Dedifferentiated amniotic fluid mesenchymal stem cell (primary cell): ENCODE measurements around the gene FAM185A.
"Not testable (repeated sequence)": the region's sequence is repeated elsewhere in the genome, so short reads cannot be mapped to it uniquely, and the experiment has no call there.

Source experiments
- DNase-seq: peaks from one replicate; pipeline ENCODE4 v3.0.0-alpha.2; 2016; ENCODE audit errors: extremely low spot score

The FAM185A gene

DNA sequence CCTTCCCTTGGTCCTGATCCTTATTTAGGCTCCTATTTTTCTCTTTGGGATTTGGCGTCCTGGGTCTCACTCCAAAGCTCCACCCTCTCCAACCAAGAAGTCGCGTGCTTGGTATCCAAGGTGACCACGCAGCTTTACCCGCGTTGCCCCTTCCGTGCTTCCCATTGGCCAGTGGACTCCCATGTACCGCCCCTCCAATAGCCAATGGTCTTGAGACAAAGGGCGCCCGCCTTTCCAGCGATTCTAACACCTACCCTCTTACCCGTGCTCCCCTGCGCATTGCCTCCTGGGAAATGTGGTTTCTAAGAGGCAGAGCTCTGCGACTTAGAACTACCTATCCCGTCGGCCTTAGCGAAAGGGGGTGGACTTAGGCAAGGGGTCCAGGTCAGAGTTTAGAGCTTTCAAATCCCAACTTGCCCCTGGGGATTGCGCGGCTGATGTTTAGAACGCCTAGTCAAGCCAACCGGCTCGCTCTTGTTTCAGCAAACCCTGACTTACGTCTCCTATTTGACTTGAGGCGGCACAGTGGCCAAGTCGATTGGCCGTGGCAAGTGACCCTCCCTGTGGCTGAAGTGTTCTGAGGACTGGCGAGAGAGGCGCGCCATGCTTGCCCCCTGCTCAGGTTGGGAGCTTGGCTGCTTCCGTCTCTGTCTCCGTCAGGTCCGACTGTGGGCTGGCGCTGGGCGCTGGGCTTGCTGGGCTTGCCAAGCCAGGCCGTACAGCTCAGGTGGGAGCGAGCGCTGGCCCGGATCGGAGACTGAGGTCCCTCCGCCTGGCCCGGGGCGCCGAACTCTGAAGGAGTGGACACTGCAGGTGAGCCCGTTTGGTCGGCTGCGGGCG lies at the start of gene FAM185A:
FAM185A (plus strand) TSS at position 395 of the 840 bp plus-strand sequence; CDS start at position 604, 209 bp downstream.
- DNase-seq = peak; percentile 99

DNA sequence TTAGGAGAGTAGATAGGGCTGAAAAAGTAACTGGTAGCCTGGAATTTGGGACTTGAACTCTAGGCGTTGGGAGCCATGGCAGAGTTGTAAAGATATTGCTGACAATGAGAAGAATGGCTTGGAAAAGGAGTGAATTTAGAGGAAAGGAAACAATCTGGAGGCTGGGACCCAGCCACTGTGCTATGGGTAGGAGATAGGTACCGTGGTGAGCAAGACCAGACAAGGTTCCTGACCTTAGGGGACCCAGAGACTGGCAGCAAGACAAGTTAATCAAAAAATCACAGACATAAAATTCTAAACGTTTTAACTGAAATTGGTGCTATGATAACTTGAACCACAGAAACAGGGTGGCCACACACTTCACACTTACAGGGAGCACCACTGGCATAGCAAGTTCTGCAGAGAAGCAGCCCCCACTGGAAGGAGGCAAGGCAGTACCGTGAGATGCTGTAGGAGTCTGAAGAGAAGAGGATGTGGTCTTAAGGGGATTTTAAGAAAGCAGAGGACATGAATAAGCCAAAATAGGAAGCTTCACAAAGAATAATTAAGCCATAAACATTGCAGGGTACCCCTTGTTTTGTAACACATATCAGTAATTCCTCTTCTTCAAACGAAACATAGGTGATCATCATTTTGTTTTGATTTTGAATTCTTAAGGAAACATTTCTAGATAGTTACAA lies 35.6 kb upstream of the FAM185A start:
- not testable (repeated sequence) for DNase-seq

DNA sequence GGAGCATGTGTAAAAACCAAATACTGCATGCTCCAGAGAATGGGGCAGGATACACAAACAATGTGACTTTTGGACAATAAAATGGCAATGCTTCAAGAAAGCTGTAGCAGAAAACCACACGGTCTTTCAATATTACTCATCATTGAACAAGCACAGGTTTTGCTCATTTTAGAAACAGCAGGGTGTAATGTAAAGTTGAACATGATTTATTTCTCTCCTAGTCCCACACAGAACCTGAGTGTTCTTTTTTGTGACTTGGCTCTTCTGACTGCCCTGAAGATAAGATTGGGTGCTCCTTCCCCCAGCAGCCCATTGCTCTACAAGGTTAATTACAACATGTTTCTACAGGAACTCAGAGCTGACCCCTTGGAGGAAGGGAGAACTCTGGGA lies 35.1 kb upstream of the FAM185A start:
- not testable (repeated sequence) for DNase-seq

DNA sequence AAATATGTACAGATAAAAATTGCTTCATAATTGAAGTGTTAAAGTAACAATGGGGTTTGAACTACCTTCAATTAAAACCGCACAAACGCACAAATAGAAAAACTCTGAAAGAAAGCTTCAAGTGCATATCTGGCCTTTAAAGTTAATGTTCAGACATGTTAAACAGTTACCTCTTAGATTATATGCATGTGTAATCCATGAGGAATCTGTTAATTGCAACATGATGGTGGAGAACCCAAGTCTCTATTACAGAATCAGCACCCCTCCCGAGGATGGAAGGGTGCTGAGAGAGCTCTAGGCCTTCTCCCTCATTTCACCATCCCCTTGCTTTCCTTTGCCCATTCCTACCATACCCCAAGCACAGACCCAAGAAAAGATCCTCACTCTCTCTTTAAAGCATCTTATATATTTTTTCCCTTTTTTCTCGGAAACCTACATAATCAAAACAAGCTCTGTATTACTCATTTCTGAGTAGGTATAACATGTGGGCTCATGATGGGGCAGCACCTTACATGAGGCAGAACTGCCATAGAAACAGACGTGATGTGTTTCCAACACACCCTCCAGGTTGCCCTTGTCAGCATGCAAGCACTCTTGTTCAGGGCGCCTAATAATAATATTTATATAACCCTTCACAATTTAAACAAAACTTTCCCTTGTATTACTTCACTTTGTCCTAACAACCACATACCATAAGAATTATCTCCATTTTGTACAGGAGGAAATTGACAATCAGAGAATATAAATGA lies 33.9 kb upstream of the FAM185A start:
- DNase-seq = not testable (repeated sequence)

DNA sequence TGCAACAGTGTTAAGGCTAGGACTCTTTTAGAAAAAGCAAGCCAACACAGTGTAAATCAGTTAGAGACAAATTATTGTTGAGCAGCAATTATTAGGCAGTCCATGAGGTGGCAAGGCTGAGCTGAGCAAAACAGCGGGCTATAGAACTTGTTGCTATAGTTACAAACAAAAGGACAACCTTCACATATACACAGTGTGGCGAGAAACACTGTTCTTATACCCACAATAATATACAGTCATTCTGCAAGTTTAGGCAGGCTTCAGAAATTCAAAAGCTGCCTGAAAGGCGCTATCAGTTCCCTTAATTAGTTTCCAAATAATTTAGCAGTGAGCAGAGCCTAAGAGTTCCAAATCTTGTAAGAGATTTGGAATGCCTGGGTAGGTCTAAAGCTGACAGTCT lies 33.1 kb upstream of the FAM185A start:
- DNase-seq = not testable (repeated sequence)

DNA sequence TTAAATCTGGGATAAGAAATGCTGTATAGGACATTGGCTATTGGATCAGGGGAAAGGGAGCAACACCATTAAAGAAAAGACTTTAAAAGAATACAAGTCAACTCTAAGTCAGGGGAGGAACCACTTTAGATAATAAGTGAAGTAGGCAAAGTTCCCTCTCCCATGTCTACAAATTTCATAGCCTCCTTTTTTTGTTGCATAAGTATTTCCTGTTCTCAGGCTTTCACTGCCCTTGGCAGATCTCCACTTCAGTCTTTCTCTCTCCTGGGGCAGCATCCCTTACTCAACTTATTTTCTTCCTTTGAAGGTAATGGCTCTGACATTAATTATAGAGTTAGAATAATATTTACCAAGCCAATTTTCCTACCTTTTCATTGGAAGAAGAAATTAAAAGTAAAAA lies 30.3 kb upstream of the FAM185A start:
- not testable (repeated sequence) for DNase-seq

DNA sequence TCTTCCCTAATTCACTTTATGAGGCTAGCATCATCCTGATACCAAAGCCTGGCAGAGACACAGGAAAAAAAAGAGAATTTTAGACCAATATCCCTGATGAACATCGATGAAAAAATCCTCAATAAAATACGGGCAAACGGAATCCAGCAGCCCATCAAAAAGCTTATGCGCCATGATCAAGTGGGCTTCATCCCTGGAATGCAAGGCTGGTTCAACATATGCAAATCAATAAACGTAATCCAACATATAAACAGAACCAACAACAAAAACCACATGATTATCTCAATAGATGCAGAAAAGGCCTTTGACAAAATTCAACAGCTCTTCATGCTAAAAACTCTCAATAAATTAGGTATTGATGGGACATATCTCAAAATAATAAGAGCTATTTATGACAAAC lies 22.6 kb upstream of the FAM185A start:
- DNase-seq = not testable (repeated sequence)

DNA sequence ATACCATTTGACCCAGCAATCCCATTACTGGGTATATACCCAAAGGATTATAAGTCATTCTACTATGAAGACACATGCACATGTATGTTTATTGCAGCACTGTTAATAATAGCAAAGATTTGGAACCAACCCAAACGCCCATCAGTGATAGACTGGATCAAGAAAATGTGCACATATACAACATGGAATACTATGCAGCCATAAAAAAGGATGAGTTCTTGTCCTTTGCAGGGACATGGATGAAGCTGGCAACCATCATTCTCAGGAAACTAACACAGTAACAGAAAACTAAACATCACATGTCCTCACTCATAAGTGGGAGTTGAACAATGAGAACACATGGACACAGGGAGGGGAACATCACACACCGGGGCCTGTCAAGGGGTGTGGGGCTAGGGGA lies 19.1 kb upstream of the FAM185A start:
- DNase-seq = not testable (repeated sequence)

DNA sequence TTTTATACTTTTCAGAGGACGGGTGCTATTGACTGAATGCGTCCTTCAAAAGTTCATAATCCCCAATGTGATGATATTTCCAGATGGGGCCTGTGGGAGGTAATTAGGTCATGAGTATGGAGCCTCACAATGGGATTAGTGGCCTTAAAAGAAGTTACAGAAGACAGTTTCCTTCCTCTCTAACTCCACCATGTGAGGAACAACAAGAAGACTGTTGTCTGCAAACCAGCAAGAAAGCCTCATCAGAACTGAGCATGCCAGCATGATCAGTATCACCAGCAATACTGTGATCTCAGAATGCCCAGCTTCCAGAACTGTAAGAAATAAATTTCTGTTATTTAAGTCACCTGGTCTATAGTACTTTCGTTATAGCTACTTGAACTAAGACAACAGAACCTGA lies 18.4 kb upstream of the FAM185A start:
- not testable (repeated sequence) for DNase-seq

DNA sequence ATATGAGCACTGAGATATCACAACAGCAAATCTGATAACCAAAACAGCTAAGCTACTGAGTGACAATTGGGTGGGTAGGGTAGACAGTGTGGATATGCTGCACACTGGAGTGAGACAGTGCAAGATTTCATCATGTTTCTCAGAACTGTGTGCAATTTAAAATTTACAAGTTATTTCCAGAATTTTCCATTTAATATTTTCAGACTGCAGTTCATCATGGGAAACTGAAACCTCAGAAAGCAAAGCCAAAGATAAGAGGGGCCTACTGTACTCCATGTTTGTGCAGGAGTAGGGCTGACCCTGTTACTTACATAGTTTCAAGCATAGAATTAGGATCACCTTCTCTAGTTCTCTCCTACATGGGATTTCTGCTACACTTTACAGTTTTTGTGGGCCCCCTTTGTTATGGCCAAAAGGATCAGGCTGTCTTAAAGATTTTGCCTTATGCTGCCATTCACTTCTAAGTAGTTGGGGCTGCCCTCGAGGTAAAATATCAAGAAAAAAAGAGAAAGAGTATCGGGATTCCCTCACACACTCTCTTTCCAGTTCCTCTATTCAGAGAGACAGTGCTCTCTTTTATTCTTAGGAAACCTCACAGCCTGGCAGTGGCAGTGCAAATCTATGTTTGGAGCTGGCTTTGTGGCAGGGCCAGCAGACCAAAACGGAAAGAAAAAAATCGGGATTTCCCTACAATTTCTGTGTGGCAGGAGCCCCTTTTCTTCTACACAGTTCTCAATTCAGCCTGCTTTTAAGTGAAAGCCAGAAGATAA lies 6.6 kb upstream of the FAM185A start:
- not testable (repeated sequence) for DNase-seq

DNA sequence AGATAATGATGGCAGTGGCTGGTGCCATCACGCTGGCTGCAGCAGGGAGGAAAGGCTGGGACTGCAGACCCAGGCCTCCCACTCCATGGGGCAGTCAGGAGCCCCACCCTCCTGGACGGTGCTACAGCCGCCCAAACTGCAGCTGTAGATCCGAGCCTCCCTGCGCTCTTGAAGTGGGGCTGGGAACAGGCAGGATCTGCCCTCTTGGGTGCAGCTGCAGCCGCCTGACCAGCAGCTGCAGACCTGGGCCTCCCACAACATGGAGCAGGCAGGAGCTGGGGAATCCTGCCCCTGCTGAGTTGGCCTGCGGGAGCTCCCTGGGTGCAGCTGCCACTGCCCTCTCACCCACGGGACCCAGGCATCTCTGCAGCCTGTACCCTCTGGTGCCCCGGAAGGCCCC lies 4.9 kb upstream of the FAM185A start:
- not testable (repeated sequence) for DNase-seq

DNA sequence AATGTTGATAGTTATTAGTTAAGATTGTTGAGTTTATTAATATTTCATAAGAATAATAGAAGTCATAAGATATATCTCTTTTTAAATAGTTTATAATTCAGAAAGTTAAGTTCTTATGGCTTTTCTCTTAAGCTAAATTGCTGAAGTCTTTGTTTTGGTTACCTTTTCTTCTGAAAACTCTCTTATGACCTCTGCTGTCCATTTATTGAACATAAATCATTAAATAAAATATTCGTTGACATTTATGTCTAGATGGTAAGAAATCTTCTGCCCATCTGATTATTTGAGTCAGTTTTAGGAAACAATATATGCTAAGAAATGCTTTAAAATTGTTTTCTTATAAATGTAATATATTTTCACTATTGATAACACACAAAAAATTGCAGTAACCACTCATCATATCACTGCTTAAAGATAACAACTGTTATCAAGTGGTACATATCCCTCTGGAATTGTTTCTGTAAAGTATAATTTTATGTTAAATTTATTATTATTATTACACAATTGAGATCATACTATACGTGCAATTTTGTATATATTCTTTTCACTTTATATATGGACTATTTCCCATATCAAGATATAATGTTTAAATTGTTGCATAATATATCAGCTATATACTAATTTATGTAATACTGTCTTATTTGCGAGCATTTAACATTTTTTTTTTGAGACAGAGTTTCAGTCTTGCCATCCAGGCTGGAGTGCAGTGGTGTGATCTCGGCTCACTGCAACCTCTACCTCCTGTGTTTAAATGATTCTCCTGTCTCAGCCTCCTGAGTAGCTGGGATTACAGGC lies 3.1 kb upstream of the FAM185A start:
- peak; percentile 18 for DNase-seq

DNA sequence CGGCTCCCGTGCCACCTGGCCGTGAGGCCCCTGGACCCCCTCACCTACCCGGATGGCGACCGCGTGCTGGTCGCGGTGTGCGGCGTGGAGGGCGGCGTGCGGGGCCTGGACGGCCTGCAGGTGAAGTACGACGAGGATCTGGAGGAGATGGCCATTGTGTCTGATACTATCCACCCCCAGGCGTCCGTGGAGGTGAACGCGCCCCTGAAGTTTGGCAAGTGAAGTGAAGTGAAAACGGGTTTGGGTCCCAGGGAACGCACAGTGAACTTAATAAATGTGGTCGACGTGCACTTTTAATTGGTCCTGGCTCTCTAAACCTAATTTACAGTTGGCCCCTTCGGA lies 617 bp downstream of the FAM185A start:
- DNase-seq = not testable (repeated sequence)

DNA sequence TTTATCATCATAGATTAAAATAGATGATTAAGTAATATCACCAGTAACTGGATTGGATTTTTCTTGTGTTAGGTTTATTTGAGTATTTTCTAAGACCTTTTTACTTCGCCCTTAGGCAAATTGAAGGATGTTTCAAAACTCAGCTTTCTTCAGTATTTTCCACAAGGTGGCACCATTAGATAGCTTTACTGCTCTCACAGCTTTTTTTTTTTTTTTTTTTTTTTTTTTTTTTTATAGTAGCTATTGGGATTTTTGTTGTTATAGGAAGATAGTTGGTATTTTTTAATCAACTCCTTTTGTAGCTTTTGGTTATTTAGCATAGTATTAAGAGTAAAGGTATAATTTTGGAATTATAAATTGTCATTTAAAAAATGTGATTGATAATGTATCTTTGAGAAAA lies 9.4 kb downstream of the FAM185A start:
- not testable (repeated sequence) for DNase-seq

DNA sequence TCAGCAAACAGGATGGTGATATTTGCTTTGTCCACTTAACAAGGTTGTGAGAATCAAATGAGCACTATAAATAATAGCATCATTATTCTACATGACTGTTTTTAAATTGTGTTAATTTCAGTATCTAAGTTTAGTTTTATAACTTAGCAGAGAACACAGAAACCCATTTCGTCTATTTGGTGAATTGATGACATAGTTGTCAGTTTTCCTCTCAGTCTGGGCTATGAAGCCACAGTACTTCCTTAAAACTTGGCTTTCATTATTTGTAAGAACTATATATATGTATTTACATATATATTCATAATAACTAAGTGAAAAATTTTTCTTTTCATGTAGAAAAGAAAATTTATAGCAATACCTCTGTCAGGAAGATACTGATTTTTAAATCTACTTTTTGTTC lies 11.1 kb downstream of the FAM185A start:
- DNase-seq = not testable (repeated sequence)

DNA sequence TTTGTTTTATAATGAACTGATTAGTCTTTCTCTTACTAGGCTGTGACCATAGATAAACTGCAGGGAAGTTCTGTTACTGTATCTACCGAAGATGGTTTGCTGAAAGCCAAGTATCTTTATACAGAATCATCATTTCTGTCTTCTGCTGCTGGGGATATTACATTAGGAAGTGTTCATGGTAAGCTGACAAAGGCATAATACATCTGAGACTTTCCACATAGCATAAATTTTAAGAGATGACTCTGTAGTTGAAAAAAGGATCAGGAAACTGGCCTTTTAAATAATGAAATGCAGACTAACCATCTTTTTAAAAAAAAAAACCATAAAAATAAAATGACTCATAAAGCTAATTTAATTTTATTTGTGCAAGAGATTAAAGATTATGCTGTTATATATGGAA lies 12.4 kb downstream of the FAM185A start:
- DNase-seq = not testable (repeated sequence)

DNA sequence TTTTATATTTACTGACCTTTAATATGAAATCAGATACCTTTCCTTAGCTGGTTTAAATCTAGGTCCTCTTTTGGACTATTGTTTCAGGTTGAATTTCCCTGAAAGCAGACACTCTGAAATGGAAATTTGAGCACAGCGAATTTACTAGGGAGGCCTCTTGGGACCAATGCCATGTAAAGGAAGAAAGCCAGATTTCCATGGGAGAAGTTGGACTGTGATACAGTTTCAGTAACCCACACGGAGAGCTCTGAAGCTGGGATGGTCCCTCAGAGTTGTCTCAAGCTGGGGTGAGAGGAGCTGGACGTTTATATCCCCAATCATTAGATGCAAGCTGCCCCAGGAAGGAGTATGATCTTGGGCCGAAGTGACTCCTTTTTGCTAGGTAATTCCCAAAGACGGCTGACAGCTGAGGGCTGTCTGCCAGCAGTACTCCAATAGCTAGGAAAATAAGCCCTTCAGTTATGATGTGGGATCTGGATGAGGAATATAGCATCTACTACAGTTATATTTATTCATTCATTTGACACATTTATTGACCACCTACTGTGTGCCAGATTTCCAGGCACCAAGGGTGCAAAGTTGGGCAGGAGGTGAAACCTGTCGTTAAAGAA lies 14.6 kb downstream of the FAM185A start:
- DNase-seq = not testable (repeated sequence)

DNA sequence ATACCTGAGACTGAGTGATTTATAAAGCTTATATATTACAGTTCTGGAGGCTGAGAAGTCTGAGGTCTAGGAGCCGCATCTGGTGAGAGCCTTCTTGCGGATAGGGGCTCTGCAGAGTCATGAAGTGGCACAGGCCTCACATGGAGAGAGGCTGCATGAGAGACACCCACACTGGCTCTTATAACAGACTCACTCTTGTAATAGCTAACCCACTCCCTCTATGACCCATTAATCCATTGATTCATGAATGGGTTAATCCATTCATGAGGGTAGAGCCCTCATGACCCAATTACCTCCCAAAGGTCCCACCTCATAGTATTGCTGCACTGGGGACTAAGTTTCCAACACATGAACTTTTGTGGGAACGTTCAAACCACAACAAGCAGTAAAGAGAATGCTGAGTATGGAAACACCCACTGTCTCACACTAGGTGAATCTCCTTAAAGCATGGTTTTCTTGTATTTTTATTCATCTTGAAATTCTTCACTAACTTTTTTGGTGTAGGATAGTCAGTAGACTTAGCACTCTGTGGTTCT lies 20.9 kb downstream of the FAM185A start:
- DNase-seq = not testable (repeated sequence)

DNA sequence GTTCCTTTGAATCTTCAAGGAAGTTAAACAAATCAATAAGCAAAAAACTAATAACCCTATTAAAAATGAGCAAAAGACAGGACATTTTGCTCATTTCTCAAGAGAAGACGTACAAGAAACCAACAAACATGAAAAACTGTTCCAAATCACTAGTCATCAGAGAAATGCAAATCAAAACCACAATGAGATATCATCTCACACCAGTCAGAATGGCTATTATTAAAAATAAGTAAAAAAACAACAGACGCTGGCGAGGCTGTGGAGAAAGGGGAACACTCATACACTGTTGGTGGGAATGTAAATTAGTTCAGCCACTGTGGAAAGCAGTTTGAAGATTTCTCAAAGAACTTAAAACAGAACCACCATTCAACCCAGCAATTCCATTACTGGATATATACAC lies 21.7 kb downstream of the FAM185A start:
- DNase-seq = not testable (repeated sequence)

DNA sequence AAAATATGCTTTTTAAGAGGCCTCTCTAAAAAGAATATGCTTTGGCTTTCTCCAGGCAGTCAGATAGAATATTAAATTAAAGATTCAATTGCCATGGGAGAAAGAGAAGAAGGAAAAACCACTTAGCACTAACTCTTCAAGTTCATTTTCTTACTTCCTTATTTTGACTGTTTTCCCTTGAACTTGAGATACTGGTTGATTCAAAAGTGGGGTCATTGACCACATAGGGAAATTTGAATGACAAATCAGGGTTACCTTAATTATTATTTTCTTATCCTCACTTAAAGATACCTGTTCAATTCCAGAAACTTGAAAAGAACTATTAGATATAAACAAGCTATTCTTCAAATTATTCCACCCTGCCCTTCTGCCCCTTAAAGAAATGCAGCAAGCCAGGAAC lies 27.4 kb downstream of the FAM185A start:
- DNase-seq = not testable (repeated sequence)
